ENCODE results near the gene WAPL. TPM values are rescaled to one million over a fixed set of nuclear protein-coding genes. Genes with fewer than 3 reads are reported as not detected.
"Not testable (repeated sequence)": the region's sequence is repeated elsewhere in the genome, so short reads cannot be mapped to it uniquely, and the experiment has no call there.

The WAPL gene
- total and polyA plus RNA-seq, 2 of the 4 experiments (the other 2 are of a cell fraction) = 11.5 to 31.7 TPM

DNA sequence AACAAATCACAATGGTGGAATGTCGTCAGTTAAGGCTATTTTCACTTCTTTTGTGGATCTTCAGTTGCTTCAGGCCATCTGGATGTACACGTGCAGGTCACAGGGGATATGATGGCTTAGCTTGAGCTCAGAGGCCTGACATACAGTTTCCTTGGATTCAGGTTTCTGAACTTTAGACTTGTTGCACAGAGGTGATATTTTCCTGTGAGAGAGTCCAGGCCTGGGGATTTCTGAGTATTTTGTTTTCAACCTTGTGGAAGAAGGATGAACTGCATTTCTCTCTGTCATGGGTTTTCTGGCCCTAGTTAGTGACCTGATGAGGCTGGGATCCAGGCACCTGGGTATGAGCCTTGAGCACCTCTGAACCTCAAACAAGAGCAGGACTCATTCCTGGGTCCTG lies 44.9 kb upstream of the WAPL start:
- H3K79me1 ChIP-seq (ENCODE audit: low read depth in 1 of 2, low read length in 2 of 2); H3K9ac ChIP-seq (ENCODE audit: low read depth, low read length); DNase-seq; intact Hi-C loops (cut with micrococcal nuclease); POLR2A ChIA-PET (ENCODE audit: unreplicated experiment); H3K14ac ChIP-seq (replicated peaks; ENCODE audit: low read depth, low read length); H2AK5ac ChIP-seq (ENCODE audit: low read depth, low read length); BruUV-seq (replicated peaks); H3K4me2 ChIP-seq (ENCODE audit: low read depth, low read length); H3K18ac ChIP-seq (ENCODE audit: low read depth, low read length); H3K4me3 ChIP-seq (ENCODE audit: insufficient read depth, low read depth, low read length); H4K5ac ChIP-seq (ENCODE audit: low read depth, low read length); H3K56ac ChIP-seq (ENCODE audit: extremely low read depth, insufficient read depth, low read length); H3K4ac ChIP-seq (ENCODE audit: low read depth, low read length); H2BK120ac ChIP-seq (ENCODE audit: low read depth, low read length); dilution Hi-C loops (cut with HindIII; ENCODE audit: low sequenced_read_pairs, unreplicated experiment); H2BK15ac ChIP-seq (ENCODE audit: low read depth, low read length); H3K36me3 ChIP-seq (ENCODE audit: control insufficient read depth, insufficient read depth, low read length); H3K4me1 ChIP-seq (ENCODE audit: control insufficient read depth, insufficient read depth, low read length); H3K9me3 ChIP-seq (ENCODE audit: control insufficient read depth, insufficient read depth, low read length); H3K27me3 ChIP-seq (ENCODE audit: control insufficient read depth, insufficient read depth, low read length); H2AK9ac ChIP-seq (replicated peaks; ENCODE audit: low read depth, low read length, poor library complexity); H2BK5ac ChIP-seq (ENCODE audit: low read depth, low read length, poor library complexity, severe bottlenecking); H4K20me1 ChIP-seq (ENCODE audit: insufficient read depth, low read length); H2AFZ ChIP-seq (replicated peaks; ENCODE audit: low read length, poor library complexity); in situ Hi-C loops (cut with MboI; ENCODE audit: low sequenced_read_pairs); H3K9me1 ChIP-seq (ENCODE audit: insufficient read depth, low read length); ATAC-seq (ENCODE audit: low read depth); H2BK20ac ChIP-seq (ENCODE audit: low read depth, low read length); CTCF ChIA-PET; H4K91ac ChIP-seq (ENCODE audit: insufficient read depth, low read depth, low read length); H4K8ac ChIP-seq (ENCODE audit: low read depth in 2 of 2, low read length in 2 of 2); H3K23ac ChIP-seq (ENCODE audit: low read depth, low read length); H3K27ac ChIP-seq (ENCODE audit: insufficient read depth, low read length): not testable (repeated sequence)
- no CpG with 5 or more reads among the region's 2 CpGs for WGBS, 2 experiments (ENCODE audit: extremely low coverage in 2 of 2, insufficient read length in 1 of 2)

DNA sequence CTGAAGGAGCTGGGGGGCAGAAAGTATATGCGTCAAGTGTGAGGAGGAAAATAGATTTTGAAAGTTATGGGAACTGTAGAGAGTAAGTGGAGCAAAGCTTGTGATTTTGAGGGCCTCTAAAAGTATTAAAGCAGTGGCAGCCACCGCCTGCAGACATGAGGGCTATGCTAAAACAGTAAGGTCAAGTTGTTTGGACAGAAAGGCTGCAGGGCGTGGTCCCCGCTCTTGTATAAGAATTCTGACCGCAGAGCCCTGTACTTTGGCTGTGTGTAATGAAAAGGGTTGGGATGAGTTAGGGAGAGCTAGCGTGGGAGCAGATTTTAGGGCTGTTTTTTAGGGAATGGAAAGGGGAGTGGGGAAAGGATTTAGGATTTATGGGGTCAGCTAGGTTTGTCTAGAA lies 41.7 kb upstream of the WAPL start:
- H2AK5ac ChIP-seq (ENCODE audit: low read depth, low read length); H4K20me1 ChIP-seq (ENCODE audit: insufficient read depth, low read length); H2BK20ac ChIP-seq (ENCODE audit: low read depth, low read length); in situ Hi-C loops (cut with MboI; ENCODE audit: low sequenced_read_pairs); H3K79me1 ChIP-seq (ENCODE audit: low read depth in 1 of 2, low read length in 2 of 2); H2BK120ac ChIP-seq (ENCODE audit: low read depth, low read length); H2BK15ac ChIP-seq (ENCODE audit: low read depth, low read length); H3K4me1 ChIP-seq (ENCODE audit: control insufficient read depth, insufficient read depth, low read length); intact Hi-C loops (cut with micrococcal nuclease); H3K9ac ChIP-seq (ENCODE audit: low read depth, low read length); H4K8ac ChIP-seq (ENCODE audit: low read depth in 2 of 2, low read length in 2 of 2); BruUV-seq (replicated peaks); H3K9me3 ChIP-seq (ENCODE audit: control insufficient read depth, insufficient read depth, low read length); H4K91ac ChIP-seq (ENCODE audit: insufficient read depth, low read depth, low read length); H3K4me2 ChIP-seq (ENCODE audit: low read depth, low read length); dilution Hi-C loops (cut with HindIII; ENCODE audit: low sequenced_read_pairs, unreplicated experiment); DNase-seq; H3K56ac ChIP-seq (ENCODE audit: extremely low read depth, insufficient read depth, low read length); H3K18ac ChIP-seq (ENCODE audit: low read depth, low read length); H3K4me3 ChIP-seq (ENCODE audit: insufficient read depth, low read depth, low read length); H4K5ac ChIP-seq (ENCODE audit: low read depth, low read length); H2AFZ ChIP-seq (replicated peaks; ENCODE audit: low read length, poor library complexity); H3K9me1 ChIP-seq (ENCODE audit: insufficient read depth, low read length); H3K14ac ChIP-seq (replicated peaks; ENCODE audit: low read depth, low read length); H3K36me3 ChIP-seq (ENCODE audit: control insufficient read depth, insufficient read depth, low read length); H2AK9ac ChIP-seq (replicated peaks; ENCODE audit: low read depth, low read length, poor library complexity); H3K27ac ChIP-seq (ENCODE audit: insufficient read depth, low read length); H3K4ac ChIP-seq (ENCODE audit: low read depth, low read length); ATAC-seq (ENCODE audit: low read depth); CTCF ChIA-PET; H3K23ac ChIP-seq (ENCODE audit: low read depth, low read length); H3K27me3 ChIP-seq (ENCODE audit: control insufficient read depth, insufficient read depth, low read length); H2BK5ac ChIP-seq (ENCODE audit: low read depth, low read length, poor library complexity, severe bottlenecking); POLR2A ChIA-PET (ENCODE audit: unreplicated experiment): not testable (repeated sequence)
- 57% methylated on average over 4 of the region's 6 CpGs; no CpG with 5 or more reads in 1 of the 2 experiments for WGBS, 2 experiments (ENCODE audit: extremely low coverage in 2 of 2, insufficient read length in 1 of 2)

Data from IMR-90 (cell line).